Limb (tissue), 2 donors: ENCODE data around the gene PTPRR.

Experiments used
- DNase-seq, 2 donors: peaks; one replicate each; pipeline ENCODE4 v3.0.0-alpha.2; 2016; ENCODE audit errors: extremely low spot score in 2 of 2

Gene PTPRR

GRCh38 chr12:70609203-70609602 lies 311.3 kb downstream of the PTPRR start:
- no peak for DNase-seq

GRCh38 chr12:70608184-70608583 lies 312.4 kb downstream of the PTPRR start:
- DNase-seq: no peak

GRCh38 chr12:70607107-70607506 lies 313.4 kb downstream of the PTPRR start:
- no peak for DNase-seq

GRCh38 chr12:70605976-70606375 lies 314.6 kb downstream of the PTPRR start:
- DNase-seq: no peak

GRCh38 chr12:70604662-70605061 lies 315.9 kb downstream of the PTPRR start:
- no peak for DNase-seq

GRCh38 chr12:70603044-70603443 lies 317.5 kb downstream of the PTPRR start:
- no peak for DNase-seq

GRCh38 chr12:70598467-70599193 lies 321.9 kb downstream of the PTPRR start:
- DNase-seq: no peak

- DNase-seq: no peak
These were observed 327.9 kb downstream of the PTPRR start for GRCh38 chr12:70592664-70593063.

GRCh38 chr12:70590549-70591226 lies 329.9 kb downstream of the PTPRR start:
- no peak for DNase-seq

- DNase-seq: peak; percentile 73
These were observed 330.5 kb downstream of the PTPRR start for GRCh38 chr12:70590051-70590450.
